ENCODE data around the gene DIPK1B.

DNA sequence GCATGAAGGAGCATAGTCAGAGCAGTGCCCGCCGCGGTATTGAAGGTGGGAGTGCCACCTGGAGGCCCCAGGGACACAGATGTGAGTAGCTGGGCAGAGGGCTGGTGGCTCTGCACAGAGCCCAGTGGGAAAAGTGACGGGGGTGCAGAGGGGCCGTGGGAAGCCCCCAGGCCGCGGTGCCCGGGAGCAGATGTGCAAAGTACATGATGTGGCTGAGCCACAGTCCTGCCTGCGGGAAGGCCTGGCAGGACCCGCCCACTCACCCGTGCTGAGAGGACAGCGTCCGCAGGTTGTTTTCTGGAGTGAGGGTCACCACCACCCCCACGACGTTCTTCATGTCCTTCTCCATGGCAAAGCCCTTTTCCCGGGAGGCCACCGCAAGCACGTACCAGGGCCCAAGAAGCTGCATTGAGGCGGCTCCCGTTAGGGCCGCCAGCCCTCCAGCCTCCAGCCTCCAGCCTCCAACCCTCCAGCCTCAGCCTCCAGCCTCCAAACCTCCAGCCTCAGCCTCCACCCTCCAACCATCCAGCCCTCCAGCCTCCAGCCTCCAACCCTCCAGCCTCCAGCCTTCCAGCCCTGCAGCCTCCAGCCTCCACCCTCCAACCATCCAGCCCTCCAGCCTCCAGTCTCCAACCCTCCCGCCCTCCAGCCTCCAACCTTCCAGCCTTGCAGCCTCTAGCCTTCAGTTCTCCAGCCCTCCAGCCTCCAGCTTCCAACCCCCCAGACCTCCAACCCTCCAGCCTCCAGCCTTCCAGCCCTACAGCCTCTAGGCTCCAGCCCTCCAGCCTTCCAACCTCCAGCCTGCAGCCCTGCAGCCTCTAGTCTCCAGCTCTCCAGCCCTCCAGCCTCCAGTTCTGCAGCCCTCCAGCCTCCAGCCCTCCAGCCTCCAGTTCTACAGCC, 35.0 kb downstream of the DIPK1B start:
- TF ChIP-seq, protein P1, sequence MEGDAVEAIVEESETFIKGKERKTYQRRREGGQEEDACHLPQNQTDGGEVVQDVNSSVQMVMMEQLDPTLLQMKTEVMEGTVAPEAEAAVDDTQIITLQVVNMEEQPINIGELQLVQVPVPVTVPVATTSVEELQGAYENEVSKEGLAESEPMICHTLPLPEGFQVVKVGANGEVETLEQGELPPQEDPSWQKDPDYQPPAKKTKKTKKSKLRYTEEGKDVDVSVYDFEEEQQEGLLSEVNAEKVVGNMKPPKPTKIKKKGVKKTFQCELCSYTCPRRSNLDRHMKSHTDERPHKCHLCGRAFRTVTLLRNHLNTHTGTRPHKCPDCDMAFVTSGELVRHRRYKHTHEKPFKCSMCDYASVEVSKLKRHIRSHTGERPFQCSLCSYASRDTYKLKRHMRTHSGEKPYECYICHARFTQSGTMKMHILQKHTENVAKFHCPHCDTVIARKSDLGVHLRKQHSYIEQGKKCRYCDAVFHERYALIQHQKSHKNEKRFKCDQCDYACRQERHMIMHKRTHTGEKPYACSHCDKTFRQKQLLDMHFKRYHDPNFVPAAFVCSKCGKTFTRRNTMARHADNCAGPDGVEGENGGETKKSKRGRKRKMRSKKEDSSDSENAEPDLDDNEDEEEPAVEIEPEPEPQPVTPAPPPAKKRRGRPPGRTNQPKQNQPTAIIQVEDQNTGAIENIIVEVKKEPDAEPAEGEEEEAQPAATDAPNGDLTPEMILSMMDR (IDR thresholded peaks at IDR 0.05; ENCODE audit: extremely low read depth in 1 of 2, insufficient read depth in 1 of 2, low read depth in 1 of 2, low read length in 2 of 2): no peak
- TF ChIP-seq EZH2 (IDR thresholded peaks at IDR 0.05; ENCODE audit: borderline replicate concordance, low read depth, low read length, severe bottlenecking): no peak
- TF ChIP-seq POLR2A (IDR thresholded peaks at IDR 0.05; ENCODE audit: low read depth, low read length): no peak
- TF ChIP-seq MYC (IDR thresholded peaks at IDR 0.05; ENCODE audit: low read depth, low read length): no peak
- TF ChIP-seq, protein P2, sequence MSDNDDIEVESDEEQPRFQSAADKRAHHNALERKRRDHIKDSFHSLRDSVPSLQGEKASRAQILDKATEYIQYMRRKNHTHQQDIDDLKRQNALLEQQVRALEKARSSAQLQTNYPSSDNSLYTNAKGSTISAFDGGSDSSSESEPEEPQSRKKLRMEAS (IDR thresholded peaks at IDR 0.05; ENCODE audit: insufficient read depth, insufficient read length): no peak
- no peak for TF ChIP-seq JUN (IDR thresholded peaks at IDR 0.05; ENCODE audit: borderline replicate concordance, insufficient read depth, insufficient read length, low read depth)
- no peak for TF ChIP-seq GATA2 (IDR thresholded peaks at IDR 0.05; ENCODE audit: insufficient read depth, insufficient read length, low read depth, low read length)
- no peak for TF ChIP-seq FOS (IDR thresholded peaks at IDR 0.05; ENCODE audit: borderline replicate concordance, insufficient read depth, low read length)
